C1 segment of cervical spinal cord (tissue), 14 donors: ENCODE results near the gene PLA2G4E.
A peak's percentile ranks its signal among the peaks of the same experiment; 100 is the strongest.

Source experiments
- DNase-seq, 14 donors: peaks; one replicate each; lab custom pipeline; 2025; lab: John Stamatoyannopoulos, UW

Gene PLA2G4E

DNA sequence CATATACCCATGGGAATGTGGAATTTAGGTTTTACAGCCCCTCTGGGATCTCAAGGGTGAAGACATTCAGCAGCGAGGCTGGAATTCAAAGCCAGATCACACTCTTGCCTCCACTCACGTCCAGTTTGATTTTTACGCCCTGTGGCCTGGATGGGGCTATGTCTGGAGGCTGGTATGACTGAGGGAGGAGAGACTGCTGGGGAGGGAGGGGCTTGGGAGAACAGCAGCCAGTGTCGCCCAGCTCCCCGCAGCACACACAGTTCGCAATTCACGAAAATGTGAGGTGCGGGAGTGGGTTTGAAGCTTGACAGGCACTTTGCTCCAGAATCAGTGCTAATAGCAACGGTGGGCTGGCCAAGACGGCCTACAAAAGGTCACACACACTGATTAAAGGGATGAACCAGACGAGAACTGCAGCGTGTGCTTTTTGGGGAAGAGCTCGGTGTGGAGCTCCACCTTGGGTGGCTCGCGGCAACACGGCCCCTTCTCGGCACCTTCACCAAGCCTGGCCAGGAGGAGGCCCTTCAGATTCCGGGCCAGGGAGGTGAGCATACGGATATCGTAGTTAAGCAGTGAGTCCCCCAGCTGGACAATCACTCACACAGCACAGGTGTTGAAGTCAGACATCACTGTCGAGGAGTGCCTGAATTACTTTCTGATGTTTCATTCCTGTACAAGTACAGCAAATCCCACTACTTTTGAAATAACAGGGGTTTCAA, 64.9 kb downstream of the PLA2G4E start:
- DNase-seq, result no peak

GRCh38 chr15:41955100-41955499, 65.7 kb downstream of the PLA2G4E start:
- no peak for DNase-seq

DNA sequence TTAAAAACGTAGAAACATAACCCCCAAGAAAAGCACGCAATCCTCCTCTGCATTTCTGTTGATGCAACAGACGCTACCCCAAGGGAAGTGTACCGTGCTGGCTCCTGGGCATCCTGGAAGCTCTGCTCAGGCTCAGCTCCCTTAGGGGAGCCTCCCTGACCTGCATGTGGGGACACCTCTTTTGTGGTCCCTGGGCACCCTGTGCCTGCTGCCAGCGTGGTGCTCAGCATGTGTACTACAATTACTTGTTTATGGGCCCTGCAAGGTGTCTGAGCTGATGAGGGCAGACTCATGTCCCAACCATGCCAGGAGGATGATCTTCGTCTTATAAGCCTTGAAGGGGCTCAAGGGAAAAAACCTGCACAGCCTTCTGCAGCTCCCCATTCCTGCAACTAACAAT, 66.8 kb downstream of the PLA2G4E start:
- no peak for DNase-seq

DNA sequence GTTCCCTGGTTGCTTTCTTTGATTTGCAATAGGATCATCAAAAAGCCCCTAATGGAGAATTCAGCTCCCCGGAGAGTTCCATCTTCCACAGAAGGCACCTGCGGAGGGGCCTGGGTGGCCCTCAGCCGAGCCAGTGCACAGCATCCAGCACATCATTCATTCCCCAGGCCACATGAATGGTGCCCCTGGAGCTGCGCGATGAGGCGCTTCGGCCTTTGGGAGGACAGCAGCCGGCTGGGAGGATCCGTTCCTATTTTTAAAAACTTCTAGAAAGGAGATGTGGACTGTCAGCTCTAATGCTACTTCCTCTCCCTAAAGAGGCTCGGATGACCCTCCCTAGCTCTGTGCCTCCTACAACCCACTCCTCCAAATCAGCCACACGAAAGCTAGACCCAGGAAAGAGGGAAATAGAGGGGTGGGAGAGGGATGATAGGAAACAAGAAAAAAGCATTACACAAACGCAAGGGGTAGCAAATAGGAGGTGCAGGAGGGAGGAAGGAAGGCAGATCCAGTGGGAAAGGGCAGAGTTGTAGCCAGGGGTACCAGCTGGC, 68.8 kb downstream of the PLA2G4E start:
- DNase-seq, result no peak

DNA sequence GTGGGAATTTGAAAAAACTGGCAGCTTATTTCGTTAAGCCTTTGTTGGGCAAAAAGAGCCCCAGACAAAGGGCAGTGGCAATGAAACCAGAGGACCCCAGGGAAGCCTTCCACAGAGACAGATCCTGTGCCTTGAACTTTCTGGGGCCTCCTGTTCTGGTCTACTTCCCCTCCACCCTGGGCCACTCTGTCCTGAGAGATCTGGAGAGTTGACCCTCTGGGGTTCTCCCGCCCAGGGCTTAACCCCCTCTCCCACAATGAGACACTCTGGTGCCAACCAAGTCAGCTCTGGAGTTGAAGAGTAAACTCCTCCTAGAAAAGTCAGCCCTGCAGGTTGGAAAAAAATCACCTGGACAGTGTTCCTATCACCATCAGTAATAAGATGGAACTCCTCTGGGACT, 69.3 kb downstream of the PLA2G4E start:
- DNase-seq, result no peak

GRCh38 chr15:41950489-41950888, 70.4 kb downstream of the PLA2G4E start:
- DNase-seq, result no peak

GRCh38 chr15:41950127-41950483, 70.7 kb downstream of the PLA2G4E start:
- no peak for DNase-seq

GRCh38 chr15:41949401-41950126, 71.3 kb downstream of the PLA2G4E start:
- DNase-seq, result no peak

- no peak for DNase-seq
Measured at GRCh38 chr15:41948490-41948889, 72.4 kb downstream of the PLA2G4E start.

GRCh38 chr15:41946970-41947369, 73.9 kb downstream of the PLA2G4E start:
- DNase-seq, result no peak

GRCh38 chr15:41945731-41946130, 75.1 kb downstream of the PLA2G4E start:
- no peak for DNase-seq

GRCh38 chr15:41945221-41945620, 75.6 kb downstream of the PLA2G4E start:
- no peak for DNase-seq

GRCh38 chr15:41944313-41944940, 76.4 kb downstream of the PLA2G4E start:
- DNase-seq, result no peak

- no peak for DNase-seq
Measured at GRCh38 chr15:41943543-41944312, 77.1 kb downstream of the PLA2G4E start.

DNA sequence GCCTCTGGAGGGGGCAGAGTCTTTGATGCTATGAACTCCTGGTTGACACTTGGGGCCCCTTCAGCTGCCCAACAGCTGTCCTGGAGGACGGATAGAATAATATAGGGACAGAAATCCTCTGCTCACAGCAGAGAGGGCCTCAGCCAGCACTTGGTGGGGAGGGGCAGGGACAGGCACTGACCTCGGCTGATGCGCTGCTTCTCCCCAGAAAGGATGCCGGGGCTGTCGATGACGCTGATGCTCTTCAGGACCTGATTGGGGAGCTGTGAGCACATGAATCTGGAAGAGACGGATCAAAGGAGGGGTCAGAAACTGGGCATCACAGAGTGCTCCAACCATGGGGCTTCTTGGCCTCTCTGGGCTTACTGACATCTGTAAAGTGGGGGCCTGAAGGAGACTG, 78.0 kb downstream of the PLA2G4E start:
- no peak for DNase-seq

DNA sequence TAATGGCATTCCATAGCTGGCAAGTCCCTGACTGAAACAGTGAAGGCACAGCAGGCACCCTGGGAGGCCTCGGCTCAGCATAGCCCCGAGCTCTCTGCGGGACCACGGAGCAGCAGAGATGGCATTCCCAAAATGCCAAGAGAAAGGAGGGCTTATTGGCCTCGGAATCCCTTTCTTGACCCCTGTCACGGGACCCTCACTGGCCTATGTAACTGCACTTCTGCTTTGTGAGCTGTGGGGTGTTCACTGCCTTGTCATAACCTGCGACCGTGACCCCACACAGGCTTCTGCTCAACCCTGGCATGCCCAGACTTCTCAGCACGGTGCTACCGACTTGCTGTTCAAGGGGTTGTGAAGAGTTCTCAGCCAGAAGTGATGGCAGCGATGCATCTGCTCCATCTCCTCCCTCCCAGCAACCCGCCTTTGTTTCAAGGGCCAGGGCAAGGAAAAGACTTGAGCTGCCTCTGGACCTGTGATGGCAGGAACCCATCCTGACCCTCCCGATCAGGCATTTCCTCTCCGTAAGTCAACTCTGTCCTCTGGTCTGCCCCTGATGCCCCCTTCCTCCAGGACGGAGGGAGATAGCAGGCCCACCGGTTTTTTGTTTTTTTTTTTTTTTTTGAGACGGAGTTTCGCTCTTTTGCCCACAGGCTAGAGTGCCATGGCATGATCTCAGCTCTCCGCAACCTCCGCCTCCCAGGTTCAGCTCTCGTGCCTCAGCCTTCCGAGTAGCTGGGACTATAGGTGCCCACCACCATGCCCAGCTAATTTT, 79.0 kb downstream of the PLA2G4E start:
- DNase-seq, result peak in 1 of 14 donors; percentile 3

DNA sequence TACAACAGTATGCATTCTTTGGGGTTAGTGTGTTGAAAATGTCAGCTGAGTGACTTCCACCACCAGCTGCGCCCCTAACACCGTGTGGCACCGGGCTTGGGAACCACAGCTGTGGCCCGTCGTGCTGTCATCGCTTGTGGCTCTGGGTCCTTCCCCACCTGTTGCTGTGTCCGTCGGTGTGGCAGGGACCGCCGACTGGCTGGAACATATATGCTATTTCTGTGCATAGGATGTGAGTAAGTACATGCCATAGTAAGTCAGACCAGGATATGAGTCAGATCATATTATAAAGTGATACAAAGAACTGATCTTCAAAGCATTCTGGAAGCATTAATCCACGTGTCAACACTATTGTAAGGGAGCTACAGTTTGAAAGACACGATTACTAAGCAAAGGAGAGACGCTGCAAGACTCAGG, 80.4 kb downstream of the PLA2G4E start:
- DNase-seq, result no peak

- DNase-seq, result no peak
Measured at GRCh38 chr15:41939986-41940385, 80.9 kb downstream of the PLA2G4E start.

GRCh38 chr15:41937568-41937923, 83.3 kb downstream of the PLA2G4E start:
- DNase-seq, result no peak

GRCh38 chr15:41936649-41937567, 83.9 kb downstream of the PLA2G4E start:
- DNase-seq, result peak in 5 of 14 donors; percentile 3 to 33 (median 22)
